ENCODE data around the gene PPP6R2. TPM values are rescaled to one million over a fixed set of nuclear protein-coding genes. Genes with fewer than 3 reads are reported as not detected.

The PPP6R2 gene
- total RNA-seq, 1 experiment from 2014 or later, result 74.7 TPM

Other genes with a start within 250 kb of the PPP6R2 start
- 0.98 and 1.7 TPM in 2 replicates for gene PANX2, start 172.6 kb upstream of the PPP6R2 start, total RNA-seq (2014; rRNA removed; shearing (Covaris generic))
- 29.6 and 30.2 TPM in 2 replicates for gene TRABD, start 157.4 kb upstream of the PPP6R2 start, total RNA-seq (2014; rRNA removed; shearing (Covaris generic))
- gene SELENOO, start 142.3 kb upstream of the PPP6R2 start, total RNA-seq (2014; rRNA removed; shearing (Covaris generic)), result 43.2 and 43.8 TPM in 2 replicates
- 14.5 and 15.0 TPM in 2 replicates for gene TUBGCP6, start 98.3 kb upstream of the PPP6R2 start, total RNA-seq (2014; rRNA removed; shearing (Covaris generic))
- 7.2 and 10.2 TPM in 2 replicates for gene HDAC10, start 92.1 kb upstream of the PPP6R2 start, total RNA-seq (2014; rRNA removed; shearing (Covaris generic))
- 10.9 and 14.1 TPM in 2 replicates for gene MAPK12, start 81.6 kb upstream of the PPP6R2 start, total RNA-seq (2014; rRNA removed; shearing (Covaris generic))
- 6.1 and 6.7 TPM in 2 replicates for gene MAPK11, start 72.9 kb upstream of the PPP6R2 start, total RNA-seq (2014; rRNA removed; shearing (Covaris generic))
- gene PLXNB2, start 35.7 kb upstream of the PPP6R2 start, total RNA-seq (2014; rRNA removed; shearing (Covaris generic)), result 31.2 and 40.5 TPM in 2 replicates
- 0.59 and 0.66 TPM in 2 replicates for gene DENND6B, start 16.3 kb upstream of the PPP6R2 start, total RNA-seq (2014; rRNA removed; shearing (Covaris generic))
- gene SBF1, start 131.7 kb downstream of the PPP6R2 start, total RNA-seq (2014; rRNA removed; shearing (Covaris generic)), result 61.8 and 65.3 TPM in 2 replicates
- 1.1 and 2.4 TPM in 2 replicates for gene ADM2, start 138.2 kb downstream of the PPP6R2 start, total RNA-seq (2014; rRNA removed; shearing (Covaris generic))
- gene MIOX, start 143.5 kb downstream of the PPP6R2 start, total RNA-seq (2014; rRNA removed; shearing (Covaris generic)), result not detected in 2 replicates
- gene LMF2, start 164.4 kb downstream of the PPP6R2 start, total RNA-seq (2014; rRNA removed; shearing (Covaris generic)), result 26.3 and 27.8 TPM in 2 replicates
- 51.5 and 53.8 TPM in 2 replicates for gene NCAPH2, start 164.9 kb downstream of the PPP6R2 start, total RNA-seq (2014; rRNA removed; shearing (Covaris generic))
- gene SCO2, start 182.3 kb downstream of the PPP6R2 start, total RNA-seq (2014; rRNA removed; shearing (Covaris generic)), result 2.7 and 7.2 TPM in 2 replicates
- 1.5 and 1.8 TPM in 2 replicates for gene TYMP, start 186.7 kb downstream of the PPP6R2 start, total RNA-seq (2014; rRNA removed; shearing (Covaris generic))
- gene KLHDC7B, start 202.6 kb downstream of the PPP6R2 start, total RNA-seq (2014; rRNA removed; shearing (Covaris generic)), result 0.11 TPM in 1 of 2 replicates, not detected in the other
- not detected in 2 replicates for gene SYCE3, start 219.6 kb downstream of the PPP6R2 start, total RNA-seq (2014; rRNA removed; shearing (Covaris generic))
- 5.4 and 12.6 TPM in 2 replicates for gene CPT1B, start 235.1 kb downstream of the PPP6R2 start, total RNA-seq (2014; rRNA removed; shearing (Covaris generic))
- 22.2 and 27.7 TPM in 2 replicates for gene CHKB, start 239.5 kb downstream of the PPP6R2 start, total RNA-seq (2014; rRNA removed; shearing (Covaris generic))

Measured in SK-MEL-5 (cell line).